Frontal cortex (tissue), 4 donors: Measurements from ENCODE around the gene USH1C. TPM values are rescaled to one million over a fixed set of nuclear protein-coding genes. Genes with fewer than 3 reads are reported as not detected.
A peak's percentile ranks its signal among the peaks of the same experiment; 100 is the strongest.

Source experiments
- DNase-seq, 2 donors: peaks; one replicate each; pipeline ENCODE4 v3.0.0; 2012; ENCODE audit warnings: low spot score in 2 of 2
- FAIRE-seq: peaks from 2 replicates; lab custom pipeline; 2012; peaks lifted over from hg19 to GRCh38; lab: Jason Lieb, UNC
- total RNA-seq: library from RNA; depleted of rRNA; stranded (reverse); fragments of >200 nt; gene quantifications from one replicate; pipeline ENCODE4 v1.2.3, GENCODE V29; 2014
- donor health status: control.
- donor health status: control.
- donor health status: control.

Gene USH1C
- total RNA-seq, 1 donor from 2014 or later, result not detected

GRCh38 chr11:17571431-17572358 is 27.5 kb upstream of the USH1C start:
- FAIRE-seq (no peak), DNase-seq (no peak)

- DNase-seq, result peak in 1 of 2 donors; percentile 32
These were observed 25.8 kb upstream of the USH1C start for GRCh38 chr11:17570034-17570433.

GRCh38 chr11:17568944-17569343 is 24.7 kb upstream of the USH1C start:
- no peak for FAIRE-seq
- DNase-seq, result no peak

More at GRCh38 chr11:17570034-17570433, 25.8 kb upstream of the USH1C start:
- no peak for FAIRE-seq

GRCh38 chr11:17564687-17565042 is 20.4 kb upstream of the USH1C start:
- FAIRE-seq, result no peak
- no peak for DNase-seq

GRCh38 chr11:17563961-17564686 is 19.9 kb upstream of the USH1C start:
- DNase-seq (no peak), FAIRE-seq (no peak)

- no peak for FAIRE-seq
- no peak for DNase-seq
These were observed 19.0 kb upstream of the USH1C start for GRCh38 chr11:17563231-17563646.

GRCh38 chr11:17561526-17561925 is 17.3 kb upstream of the USH1C start:
- FAIRE-seq (no peak), DNase-seq (no peak)

GRCh38 chr11:17561111-17561415 is 16.8 kb upstream of the USH1C start:
- FAIRE-seq (no peak), DNase-seq (no peak)

GRCh38 chr11:17560281-17561110 is 16.3 kb upstream of the USH1C start:
- DNase-seq (no peak), FAIRE-seq (no peak)

- FAIRE-seq (no peak), DNase-seq (no peak)
These were observed 15.3 kb upstream of the USH1C start for GRCh38 chr11:17559341-17560087.

- FAIRE-seq, result no peak
- no peak for DNase-seq
These were observed 14.7 kb upstream of the USH1C start for GRCh38 chr11:17558916-17559315.

GRCh38 chr11:17558025-17558780 is 14.0 kb upstream of the USH1C start:
- FAIRE-seq, result no peak

GRCh38 chr11:17556999-17557398 is 12.8 kb upstream of the USH1C start:
- DNase-seq (no peak), FAIRE-seq (no peak)

More at GRCh38 chr11:17558025-17558780, 14.0 kb upstream of the USH1C start:
- no peak for DNase-seq

GRCh38 chr11:17554487-17554886 is 10.3 kb upstream of the USH1C start:
- FAIRE-seq, result no peak
- no peak for DNase-seq

- no peak for FAIRE-seq
- DNase-seq, result no peak
These were observed 9.0 kb upstream of the USH1C start for GRCh38 chr11:17553249-17553546.

- DNase-seq (no peak), FAIRE-seq (no peak)
These were observed 8.4 kb upstream of the USH1C start for GRCh38 chr11:17552392-17553248.

GRCh38 chr11:17552041-17552355 is 7.8 kb upstream of the USH1C start:
- no peak for FAIRE-seq

GRCh38 chr11:17551347-17552040 is 7.3 kb upstream of the USH1C start:
- DNase-seq (no peak), FAIRE-seq (no peak)

More at GRCh38 chr11:17552041-17552355, 7.8 kb upstream of the USH1C start:
- no peak for DNase-seq
